NT2/D1 (cell line): Measurements from ENCODE around the gene INAVA.

Experiments
- SUZ12 ChIP-seq: IDR thresholded peaks from 2 replicates; pipeline ENCODE4 v1.6.1; 2011; ENCODE audit not compliant: insufficient read length, insufficient read depth; ENCODE audit errors: extremely low read depth
- YY1 ChIP-seq: IDR thresholded peaks from 2 replicates; pipeline ENCODE4 v1.6.1; 2011; ENCODE audit not compliant: insufficient read length, insufficient read depth
- ZNF274 ChIP-seq: IDR thresholded peaks from 2 replicates; pipeline ENCODE4 v1.6.1; 2011; ENCODE audit warnings: mild to moderate bottlenecking, low read depth, low read length

GRCh38 chr1:200875416-200875815 is 19.3 kb upstream of the INAVA start:
- TF ChIP-seq ZNF274 (no peak), YY1 (no peak), SUZ12 (no peak)
